Peyer's patch (tissue), 4 donors: ENCODE data around the gene FYTTD1.

Experiments
- CTCF ChIP-seq, 6 experiments: fragments of 450-650 bp in 4 of 6; fragments of 200-600 bp in 2 of 6; sonication (generic) in 1 of 6; IDR thresholded peaks; one replicate each; pipeline ENCODE4 v1.5.1; 2017 to 2019; ENCODE audit warnings: antibody characterized with exemption in 6 of 6, mild to moderate bottlenecking in 3 of 6, moderate library complexity in 1 of 6
- POLR2A ChIP-seq, 2 donors: fragments of 450-650 bp; IDR thresholded peaks; one replicate each; pipeline ENCODE4 v1.5.1; 2017; ENCODE audit warnings: antibody characterized with exemption in 2 of 2, mild to moderate bottlenecking in 2 of 2, moderate library complexity in 2 of 2

DNA sequence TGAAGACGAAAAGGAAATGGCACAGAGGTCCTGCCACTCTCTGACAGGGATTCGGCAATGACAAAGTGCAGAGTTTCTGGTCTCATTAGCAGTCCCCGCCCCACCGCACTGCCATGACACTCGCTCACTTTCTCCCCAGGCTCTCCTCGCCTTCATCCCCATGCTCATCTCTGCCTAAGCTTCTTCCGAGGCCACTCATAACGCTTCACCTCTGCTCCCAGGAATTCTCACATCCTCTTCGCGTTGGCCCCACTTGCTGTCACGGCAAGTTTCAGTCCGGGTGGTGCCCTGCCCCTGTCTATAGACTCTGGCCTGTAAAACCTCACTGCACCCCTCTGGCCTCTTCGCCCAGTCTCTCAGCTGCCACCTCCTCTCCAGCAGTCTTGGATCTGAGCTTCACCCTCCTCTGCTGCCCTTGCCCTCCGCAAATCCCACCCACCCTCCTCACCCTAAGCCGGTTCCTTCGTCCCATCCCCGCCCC is 13.6 kb upstream of the FYTTD1 start:
- TF ChIP-seq CTCF (IDR thresholded peaks at IDR 0.05) (no peak), POLR2A (IDR thresholded peaks at IDR 0.05) (no peak)
